Measurements from ENCODE around the gene MS4A18.

- no peak for TF ChIP-seq TAF1 (IDR thresholded peaks at IDR 0.05; ENCODE audit: low read depth, low read length)
- TF ChIP-seq POLR2AphosphoS5 (IDR thresholded peaks at IDR 0.05; ENCODE audit: low read depth, low read length) = no peak
- TF ChIP-seq POLR2A (IDR thresholded peaks at IDR 0.05; ENCODE audit: low read depth, low read length) = no peak
- TF ChIP-seq SPI1 (IDR thresholded peaks at IDR 0.05; ENCODE audit: low read depth, low read length) = no peak
- TF ChIP-seq POU2F2 (IDR thresholded peaks at IDR 0.05; ENCODE audit: low read depth, low read length) = no peak
- TF ChIP-seq PAX5 (IDR thresholded peaks at IDR 0.05; ENCODE audit: insufficient read depth, low read length, severe bottlenecking) = no peak
Measured at GRCh38 chr11:60725592-60725991, 1.1 kb downstream of the MS4A18 start.

All from GM12891 (cell line).